ENCODE results near the gene USP34.
A peak's percentile ranks its signal among the peaks of the same experiment; 100 is the strongest.
"Not testable (repeated sequence)": the region's sequence is repeated elsewhere in the genome, so short reads cannot be mapped to it uniquely, and the experiment has no call there.

Gene USP34

DNA sequence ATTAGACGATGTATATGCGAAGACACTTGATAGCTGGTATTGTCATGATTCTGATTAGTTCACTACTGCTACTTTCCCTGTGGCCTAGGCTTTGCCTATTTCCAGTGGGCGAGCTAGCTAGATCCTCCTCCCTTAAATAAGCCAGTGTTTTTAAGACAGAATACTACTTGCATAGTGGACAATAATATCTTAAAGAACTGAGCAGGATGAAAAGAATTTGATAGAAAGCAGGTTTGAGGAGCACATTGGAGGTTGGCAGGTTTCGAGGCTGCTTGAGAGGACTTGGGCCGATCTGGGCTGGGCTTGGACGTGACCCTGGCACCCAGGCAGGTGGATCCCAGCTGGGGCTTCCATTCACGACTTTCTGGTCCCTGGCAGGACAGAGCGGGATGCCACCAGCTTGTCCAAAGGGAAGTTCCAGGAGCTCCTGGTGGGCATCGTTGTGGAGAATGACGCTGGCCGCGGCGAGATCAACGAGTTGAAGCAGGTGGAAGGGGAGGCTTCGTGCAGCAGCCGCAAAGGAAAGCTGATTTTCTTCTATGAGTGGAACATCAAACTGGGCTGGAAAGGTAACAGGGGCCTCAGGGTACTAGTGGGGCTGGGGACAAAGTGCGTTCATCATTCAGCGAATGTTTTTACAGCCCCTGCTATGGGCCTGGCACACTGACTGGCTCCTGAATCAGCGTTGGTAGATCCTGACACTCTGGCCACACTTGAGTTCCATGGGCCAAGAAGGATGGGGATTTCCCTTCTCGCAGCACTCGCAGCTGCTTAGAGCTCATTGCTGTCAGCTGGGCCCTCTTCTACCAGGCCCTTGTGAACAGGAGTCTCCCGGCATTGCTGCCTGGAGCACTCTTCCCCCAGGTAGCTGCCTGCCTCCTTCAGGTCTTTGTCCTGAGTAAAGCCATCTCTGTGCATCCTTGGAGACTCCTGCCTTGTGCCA is 292.0 kb downstream of the USP34 start:
- peak; percentile 49 for DNase-seq

DNA sequence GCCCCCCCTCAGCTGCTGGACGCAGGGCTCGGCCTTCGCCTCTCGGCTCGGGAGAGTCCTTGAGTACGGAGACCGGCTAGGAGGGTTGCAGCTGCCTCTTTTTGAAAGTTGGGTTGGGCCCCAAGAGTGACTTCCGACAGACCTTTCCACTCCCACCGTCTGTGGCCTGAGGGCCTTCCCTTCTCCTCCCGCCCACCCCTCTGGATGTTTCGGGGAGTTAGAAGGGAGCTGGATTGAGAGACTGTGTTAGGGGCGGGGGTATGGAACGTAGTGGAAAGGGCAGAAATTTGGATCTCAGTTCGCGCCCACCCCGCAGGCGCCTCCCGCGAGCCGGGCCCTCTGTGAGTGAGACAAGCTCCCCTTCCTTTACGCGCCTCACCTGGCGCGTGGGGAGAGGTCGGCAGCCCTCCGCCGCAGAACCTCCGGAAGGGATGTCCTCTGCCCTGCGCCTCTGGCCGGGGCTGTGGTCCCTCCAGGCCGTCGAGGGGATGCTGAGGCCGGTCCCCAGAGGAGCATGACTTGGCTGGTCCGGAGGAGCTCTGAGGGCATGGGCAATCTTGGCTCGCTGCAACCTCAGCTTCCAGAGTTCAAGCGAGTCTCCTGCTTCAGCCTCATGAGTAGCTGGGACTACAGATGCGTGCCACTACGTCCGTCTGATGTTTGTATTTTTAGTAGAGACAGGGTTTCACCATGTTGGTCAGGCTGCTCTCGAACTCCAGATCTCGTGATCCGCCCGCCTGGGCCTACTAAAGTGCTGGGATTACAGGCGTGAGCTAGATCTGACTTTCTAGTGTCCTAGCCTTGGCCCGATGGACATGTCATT is 292.9 kb downstream of the USP34 start:
- DNase-seq: no peak

DNA sequence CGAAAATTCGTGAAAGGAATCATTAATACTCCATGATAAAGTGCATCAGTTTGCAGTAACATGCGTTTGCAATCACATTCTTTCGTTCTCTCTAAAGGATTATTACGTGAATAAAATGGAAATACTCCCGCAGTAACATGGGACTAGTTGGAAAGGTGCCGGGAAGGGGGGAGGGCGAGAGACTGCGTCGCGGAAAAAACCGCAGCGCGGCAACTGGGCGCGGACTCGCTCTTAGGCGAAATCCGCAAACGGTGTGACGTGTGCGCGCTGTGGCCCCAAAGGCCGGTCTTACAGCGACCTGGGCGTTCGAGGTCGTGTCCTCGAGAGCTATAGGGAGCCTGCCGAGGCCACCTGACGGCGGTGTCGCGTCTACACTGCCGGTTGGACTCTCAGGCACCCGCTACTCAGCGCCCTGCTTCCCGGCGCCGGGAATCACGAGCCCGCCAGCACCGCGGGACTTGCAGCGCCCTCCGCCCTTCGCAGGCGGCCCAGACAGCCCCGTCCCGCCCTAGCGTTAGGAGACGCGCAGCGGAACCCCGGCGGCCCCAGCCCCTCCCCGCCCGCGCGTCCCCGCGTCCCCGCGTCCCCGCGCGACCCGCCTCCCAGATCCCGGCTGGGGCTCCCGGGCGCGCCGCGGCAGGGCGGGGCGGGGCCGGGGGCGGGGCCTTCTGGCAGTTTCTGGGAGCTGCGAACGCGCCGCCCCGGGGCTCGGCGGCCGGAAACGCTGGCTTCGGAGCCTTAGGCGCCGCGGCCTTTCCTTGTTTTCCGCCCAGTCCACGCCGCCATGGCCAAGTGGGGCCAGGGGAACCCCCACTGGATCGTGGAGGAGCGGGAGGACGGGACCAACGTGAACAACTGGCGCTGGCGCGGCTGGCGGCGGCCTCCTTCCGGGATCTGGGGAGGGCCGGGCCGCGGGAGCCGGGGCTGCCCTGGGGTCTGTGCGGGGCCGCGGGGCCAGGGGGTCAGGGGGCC is 293.8 kb downstream of the USP34 start:
- DNase-seq: peak; percentile 96

DNA sequence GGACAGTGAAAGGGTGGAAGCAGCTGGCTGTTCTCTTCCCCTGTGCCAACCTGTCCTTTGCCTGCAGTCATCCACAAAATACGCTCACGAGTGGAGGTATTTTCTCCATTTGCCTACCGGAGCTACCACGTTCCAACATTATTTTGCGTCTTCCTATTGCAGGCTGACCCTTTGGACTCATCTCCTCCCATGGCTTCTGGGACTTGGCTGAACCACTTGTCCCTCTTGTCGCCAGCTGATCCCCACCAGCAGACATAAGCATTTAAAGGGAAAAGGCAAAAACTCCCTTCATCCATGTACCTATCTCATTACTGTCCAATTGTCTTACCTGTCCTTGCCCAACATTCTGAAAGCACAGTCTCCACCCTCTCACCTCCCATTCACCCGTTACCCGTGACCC is 295.9 kb downstream of the USP34 start:
- no peak for DNase-seq

DNA sequence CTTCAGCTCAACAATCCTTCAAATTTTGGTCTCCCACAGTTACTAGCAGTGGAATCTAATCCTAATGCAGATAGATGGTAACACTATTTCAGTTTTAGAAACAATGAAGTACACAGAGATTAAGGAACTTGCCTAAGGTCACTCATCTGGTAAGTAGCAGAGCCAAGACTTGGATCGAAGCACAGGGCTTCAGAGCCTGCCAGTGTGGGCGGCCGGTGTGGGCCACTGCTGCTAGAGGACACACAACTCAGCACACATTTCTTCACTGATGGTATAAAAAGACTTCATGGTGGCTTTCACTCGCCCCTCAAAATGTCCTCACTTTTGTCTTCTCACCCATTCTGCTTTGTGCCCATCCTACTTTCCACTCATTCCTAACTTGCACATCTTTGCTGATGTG is 297.8 kb downstream of the USP34 start:
- DNase-seq: no peak

DNA sequence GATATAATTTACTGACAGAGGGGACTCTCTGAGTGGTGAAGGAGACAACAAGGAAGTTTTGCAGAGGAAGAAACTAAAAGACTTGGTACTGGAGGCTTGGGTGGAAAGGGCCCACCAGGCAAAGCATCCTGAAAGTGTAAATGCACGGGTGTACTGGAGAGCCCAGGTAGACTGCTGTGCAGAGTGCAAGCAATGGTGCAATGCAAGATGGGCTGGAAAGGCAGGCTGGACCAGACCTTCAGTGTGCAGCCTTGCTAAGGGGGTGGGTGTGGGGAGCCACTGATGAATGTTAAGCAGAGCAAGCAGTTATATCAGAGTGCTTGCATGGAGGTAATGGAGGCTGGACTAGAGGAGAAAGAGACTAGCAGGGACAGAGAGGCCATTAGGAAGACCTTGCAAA is 298.2 kb downstream of the USP34 start:
- no peak for DNase-seq

DNA sequence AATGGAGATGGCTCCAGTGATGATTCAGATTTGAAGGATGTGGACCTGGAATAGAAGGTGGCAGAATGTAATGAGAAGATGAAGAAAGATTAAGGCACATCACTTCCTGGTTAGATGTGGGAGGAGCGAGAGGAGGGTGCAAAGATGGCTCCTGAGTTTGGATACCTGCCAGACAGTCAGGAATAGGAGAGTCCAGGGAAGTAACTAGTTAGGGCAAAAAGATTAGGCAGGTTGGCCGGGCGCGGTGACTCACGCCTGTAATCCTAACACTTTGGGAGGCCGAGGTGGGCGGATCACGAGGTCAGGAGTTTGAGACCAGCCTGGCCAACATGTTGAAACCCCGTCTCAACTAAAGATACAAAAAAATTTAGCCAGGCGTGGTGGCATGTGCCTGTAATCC is 303.3 kb downstream of the USP34 start:
- no peak for DNase-seq

DNA sequence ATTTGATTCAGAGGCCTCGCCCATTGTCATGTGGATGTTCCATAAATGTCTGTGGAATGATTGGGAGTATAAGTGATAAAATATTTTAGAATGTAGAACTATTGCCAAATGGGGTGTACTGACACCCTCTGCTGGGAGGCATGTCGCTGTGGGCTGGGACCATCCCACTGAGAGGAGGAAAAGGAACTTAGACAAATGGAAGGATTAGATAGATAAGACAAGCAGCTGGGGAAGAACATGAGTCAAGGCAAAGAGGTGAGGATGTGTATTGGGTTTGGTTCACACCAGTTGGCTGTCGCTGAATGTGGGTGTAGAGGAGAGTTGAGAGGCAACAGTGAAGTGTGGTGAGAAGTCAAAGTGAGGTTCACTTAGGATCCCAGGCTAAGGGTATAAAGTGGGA is 304.9 kb downstream of the USP34 start:
- no peak for DNase-seq

DNA sequence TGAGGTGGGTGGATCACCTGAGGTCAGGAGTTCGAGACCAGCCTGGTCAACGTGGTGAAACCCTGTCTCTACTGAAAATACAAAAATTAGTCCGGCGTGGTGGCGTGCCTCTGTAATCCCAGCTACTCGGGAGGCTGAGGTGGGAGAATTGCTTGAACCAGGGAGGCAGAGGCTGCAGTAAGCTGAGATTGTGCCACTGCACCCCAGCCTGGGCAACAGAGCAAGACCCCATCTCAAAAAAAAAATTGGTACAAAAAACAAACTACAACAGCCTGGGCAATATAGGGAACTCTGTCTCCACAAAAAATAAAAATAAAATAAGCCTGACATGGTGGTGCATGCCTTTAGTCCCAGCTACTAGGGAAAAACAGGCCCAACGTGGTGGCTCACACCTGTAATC is 305.8 kb downstream of the USP34 start:
- DNase-seq: not testable (repeated sequence)

DNA sequence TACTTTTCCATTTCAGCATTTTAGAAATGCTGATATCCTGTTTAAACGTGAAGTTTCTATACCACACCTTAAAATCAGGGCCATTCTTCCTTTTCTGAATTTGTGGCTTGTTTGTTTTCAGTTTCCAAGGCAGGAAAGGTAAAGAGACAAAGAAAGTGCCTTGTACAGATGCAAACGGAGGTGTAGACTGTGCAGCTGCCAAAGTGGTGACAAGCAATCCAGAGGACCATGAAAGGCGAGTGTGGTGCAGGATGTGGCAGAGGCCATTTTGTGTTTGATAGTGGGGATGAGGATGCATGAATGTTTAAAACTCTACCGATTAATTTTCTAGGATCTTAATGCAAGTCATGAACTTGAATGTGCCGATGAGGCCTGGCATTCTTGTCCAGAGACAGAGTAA is 308.2 kb downstream of the USP34 start:
- no peak for DNase-seq

DNA sequence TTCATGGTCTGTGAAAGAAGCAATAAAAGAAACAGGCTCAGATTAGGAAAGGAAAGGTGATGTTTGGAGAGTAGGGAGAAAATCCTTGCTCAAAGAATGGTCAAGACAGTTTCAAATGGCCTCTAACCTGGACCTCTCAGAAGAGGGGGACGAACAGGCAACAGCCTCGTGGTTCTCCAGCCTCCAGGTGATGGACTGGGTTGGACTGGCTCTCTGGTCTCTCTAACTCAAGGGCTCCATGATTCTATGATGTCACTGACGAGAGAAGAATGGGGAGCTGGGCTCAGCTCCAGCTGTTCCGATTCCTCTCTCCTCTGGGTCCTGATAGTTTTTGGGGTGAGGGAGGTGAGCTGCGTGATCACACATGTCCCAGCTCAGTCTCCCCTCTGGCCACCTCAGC is 309.0 kb downstream of the USP34 start, which contains the start of gene C2orf74:
C2orf74 (plus strand) TSS at position 301 of the 400 bp plus-strand sequence. CDS start 327 bp downstream, outside the sequence.
- DNase-seq: no peak

DNA sequence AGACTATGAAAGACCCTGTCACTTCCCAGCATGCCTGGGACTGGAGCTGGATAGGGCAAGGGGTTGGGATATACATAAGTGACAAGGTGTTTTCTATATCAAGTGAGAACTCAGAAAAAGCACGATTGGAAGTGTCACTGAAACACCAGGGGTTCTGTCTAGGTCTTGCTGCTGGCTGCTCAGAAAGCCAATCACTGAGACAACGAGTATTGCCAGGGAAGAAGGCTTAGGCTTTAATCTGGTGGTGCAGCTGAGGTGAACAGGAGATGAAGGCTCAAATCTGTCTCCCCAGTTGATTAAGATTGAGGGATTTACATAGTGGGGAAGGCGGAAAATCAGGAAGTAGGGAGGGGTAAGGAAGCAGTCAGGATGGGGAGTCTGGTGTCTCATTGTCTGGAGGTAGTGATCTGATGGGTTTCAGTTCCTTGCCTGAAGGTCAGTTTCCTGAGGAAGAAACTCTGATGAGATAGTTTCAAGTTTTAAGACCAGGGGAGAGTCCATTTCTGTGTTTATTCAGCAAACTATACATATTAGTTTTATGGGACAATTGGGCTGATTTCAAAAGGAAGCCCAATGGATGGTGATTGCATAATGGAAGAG is 312.4 kb downstream of the USP34 start:
- no peak for DNase-seq

DNA sequence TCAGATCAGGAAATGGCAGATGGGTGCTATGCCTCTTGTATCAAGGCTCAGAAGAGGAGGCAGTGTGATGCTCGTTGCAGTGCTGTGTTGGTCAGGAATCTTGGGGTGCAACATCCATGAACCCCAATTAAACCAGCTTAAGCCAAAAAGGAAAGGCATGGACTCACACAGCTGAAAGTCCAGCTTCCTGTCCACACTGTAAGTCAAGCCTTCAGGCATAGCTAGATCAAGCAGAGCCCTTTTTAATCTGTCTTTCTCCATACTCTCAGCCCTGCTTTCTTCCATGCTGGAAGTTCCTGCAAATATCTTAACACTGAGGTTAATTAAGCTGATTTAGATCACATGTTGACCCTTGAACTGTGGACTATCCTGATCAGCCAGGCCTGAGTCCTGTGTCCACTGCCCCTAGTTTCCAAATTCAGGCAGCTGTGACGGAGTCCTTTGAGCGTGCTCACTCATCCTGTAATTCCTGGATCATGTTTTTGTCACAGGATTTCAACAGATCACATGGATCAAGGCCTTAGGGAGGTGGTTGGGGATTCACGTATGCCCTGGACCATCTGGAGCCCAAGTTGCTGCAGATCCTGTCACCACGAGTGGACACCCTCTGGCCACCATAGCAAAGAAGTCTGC is 313.4 kb downstream of the USP34 start:
- no peak for DNase-seq

DNA sequence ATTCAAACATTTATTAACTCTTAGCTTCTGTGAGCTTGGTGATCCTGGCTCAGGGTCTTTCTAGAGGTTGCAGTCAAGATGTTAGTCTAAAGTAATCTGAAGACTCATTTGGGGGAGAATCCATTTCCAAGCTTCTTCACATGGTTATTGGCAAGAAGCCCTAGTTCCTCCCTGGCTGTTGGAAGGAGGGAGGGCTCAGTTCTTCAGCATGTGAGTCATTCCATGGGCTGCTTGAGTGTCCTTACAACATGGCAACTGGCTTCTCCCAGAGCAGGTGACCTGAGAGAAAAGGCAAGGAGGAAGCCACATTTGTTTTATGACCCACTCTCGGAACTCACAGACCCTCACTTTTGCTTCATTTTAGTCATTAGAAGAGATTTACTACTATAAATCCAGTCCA is 319.5 kb downstream of the USP34 start:
- no peak for DNase-seq

DNA sequence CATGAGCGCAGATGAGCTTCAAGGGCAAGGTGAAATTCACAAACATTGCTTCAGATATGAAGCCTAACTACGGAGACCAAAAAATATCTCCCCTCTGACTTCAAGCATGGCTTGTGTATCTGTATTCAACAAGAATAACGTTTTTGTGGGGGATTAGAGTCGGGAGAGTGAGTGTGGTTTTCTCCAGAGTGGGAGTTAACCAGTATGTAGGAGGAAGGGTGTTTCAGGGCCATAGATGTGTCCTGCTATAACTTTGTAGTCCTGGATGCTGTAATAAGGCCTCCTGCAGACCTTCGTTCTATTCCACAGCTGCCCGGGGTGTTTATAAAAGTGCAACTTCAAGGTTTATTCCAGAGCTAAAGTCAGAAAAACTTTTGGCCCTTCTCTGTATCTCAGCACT is 321.8 kb downstream of the USP34 start:
- DNase-seq: no peak

DNA sequence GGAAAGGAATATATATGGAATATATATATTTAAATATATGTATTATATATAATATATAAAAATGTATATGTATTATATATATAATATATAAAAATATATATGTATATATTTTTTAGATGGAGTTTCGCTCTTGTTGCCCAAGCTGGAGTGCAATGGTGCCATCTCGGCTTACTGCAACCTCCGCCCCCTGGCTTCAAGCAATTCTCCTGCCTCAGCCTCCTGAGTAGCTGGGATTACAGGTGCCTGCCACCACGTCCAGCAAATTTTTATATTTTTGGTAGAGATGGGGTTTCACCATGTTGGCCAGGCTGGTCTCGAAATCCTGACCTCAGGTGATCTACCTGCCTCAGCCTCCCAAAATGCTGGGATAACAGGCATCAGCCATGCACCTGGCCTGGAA is 322.8 kb downstream of the USP34 start:
- not testable (repeated sequence) for DNase-seq

DNA sequence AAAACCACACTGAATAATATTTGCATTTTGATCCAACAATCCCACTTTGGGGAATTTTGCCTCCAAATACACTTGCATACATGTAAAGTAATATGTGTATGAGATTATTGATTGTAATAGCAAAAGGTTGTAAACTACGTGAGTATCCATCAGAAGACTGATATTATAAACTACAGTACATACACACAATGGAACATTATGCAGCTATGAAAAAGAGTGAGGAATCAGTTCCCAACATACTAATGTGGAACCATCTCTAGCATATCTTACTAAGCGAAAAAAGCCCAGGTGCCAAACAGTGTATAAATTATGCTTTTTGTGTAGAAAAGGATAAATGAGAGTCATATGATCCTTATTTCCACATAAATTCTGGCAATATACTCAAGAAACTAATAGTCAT is 324.9 kb downstream of the USP34 start:
- DNase-seq: no peak

DNA sequence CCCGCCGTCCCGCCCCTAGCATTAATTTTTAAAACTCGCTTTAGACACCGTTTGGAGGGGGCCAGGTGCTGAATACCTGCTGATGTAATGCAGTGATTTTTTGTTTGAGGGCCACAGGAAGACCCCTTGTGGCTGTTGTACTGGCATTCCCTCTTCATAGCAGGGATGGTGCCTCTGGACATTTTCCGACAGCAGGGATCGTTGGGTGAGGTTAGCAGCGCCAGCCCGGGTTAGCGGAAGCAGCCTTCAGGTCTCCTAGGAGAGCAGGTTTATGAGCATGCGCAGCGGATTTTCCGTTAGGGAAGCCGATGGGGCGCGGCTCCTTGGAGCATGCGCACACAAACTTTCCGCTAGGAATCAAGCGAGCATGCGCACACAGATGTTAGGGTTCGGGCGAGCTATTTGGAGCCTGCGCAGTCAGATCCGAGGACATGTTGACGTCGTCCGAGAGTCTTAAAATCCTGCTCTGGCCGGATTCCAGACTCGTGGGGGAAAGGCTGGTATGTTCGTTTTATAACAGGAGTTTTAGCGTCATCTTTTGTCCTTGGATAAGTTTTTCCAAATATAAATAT is 326.1 kb downstream of the USP34 start:
- DNase-seq: peak; percentile 100

DNA sequence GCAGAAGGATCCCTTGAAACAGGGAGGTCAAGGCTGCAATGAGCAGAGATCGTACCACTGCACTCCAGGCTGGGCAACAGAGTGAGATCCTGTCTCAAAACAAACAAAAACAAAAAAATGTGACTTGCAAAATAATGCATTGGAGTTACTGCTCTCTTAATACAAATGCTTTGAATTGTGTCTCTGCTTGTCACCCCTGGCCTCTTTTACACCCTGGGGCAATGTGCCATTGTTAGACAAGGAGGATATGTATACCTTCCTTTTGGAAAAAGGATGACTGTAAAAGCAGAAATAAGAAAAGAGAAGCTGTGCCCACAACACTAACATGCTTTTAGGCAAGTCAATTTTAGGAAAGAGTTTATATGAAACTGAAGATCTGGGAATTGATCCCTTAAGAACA is 329.7 kb downstream of the USP34 start:
- no peak for DNase-seq

DNA sequence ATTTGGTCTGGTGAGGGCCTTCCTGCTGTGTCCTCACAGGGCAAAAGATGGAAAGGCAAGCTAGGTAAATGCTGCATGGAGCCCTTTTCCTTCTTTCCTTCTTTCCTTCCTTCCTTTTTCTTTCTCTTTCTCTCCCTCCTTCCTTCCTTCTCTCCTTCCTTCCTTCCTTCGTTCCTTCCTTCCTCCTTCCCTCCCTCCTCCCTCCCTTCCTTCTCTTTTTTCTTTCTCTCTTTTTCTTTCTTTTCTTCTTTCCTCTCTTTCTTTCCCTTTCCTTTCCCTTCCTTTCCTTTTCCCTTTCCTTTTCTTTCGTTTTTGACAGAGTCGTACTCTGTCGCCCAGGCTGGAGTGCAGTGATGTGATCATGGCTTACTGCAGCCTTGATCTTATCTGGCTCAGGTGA is 332.0 kb downstream of the USP34 start:
- DNase-seq: no peak

All from SHP77 treated with DMSO at 0.1 percent for 48 hours (cell line).